Measurements from ENCODE around the gene BDKRB1.

BDKRB1 gene

DNA sequence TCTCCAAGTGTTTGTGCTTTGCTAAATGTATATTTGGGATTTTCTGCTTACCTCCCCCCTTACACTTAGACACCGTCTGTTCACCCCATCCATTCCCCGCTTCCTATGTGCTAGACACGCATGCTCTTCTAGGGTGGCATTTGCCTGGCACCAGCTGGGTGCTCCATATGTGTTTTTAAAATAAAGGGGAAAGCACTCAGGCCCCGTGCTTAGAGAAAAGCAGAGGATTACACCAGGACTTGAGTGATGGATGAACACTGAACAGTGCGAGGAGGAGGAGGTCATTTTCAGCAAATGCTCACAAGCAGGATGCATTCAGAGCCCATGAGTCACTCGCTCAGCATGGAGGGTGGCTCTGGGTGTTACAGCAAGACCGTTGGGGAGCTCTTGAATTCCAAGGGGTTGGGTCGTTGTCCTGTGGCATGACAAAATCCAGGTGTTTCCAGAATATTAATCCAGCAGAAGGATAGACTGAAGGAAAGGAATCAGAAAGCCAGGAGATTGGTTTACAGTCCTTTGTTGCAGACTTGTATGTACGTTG is 2.9 kb upstream of the BDKRB1 start:
- Histone ChIP-seq H4K20me1 (ENCODE audit: low read depth, low read length) (no peaks in the 10 kb centered on the region), H3K9me2 (replicated peaks; ENCODE audit: insufficient read depth, low read length) (no peaks in the 10 kb centered on the region), H3K36me3 (ENCODE audit: low read length) (no peaks in the 10 kb centered on the region), H2AFZ (ENCODE audit: low read depth, low read length, severe bottlenecking) (no peak overlapping the region), H3F3A (ENCODE audit: insufficient read depth) (no peaks in the 10 kb centered on the region), H3K27me3 (ENCODE audit: low read length) (no peaks in the 10 kb centered on the region; the same call in 1 of the 2 replicates), H3K27ac (ENCODE audit: low read depth, low read length) (no peak overlapping the region), H3K9ac (ENCODE audit: low read length) (no peak overlapping the region), H3K4me2 (ENCODE audit: low read depth, low read length, poor library complexity, severe bottlenecking) (no peak overlapping the region), H3K79me2 (ENCODE audit: insufficient read depth, low read length) (no peaks in the 10 kb centered on the region), H3K9me3 (ENCODE audit: insufficient read depth, low read length) (no peaks in the 10 kb centered on the region), H3K4me3 (ENCODE audit: insufficient read depth, low read length, poor library complexity, severe bottlenecking) (no peak overlapping the region)
- no peak for TF ChIP-seq EZH2phosphoT487 (conservative IDR thresholded peaks at IDR 0.05; ENCODE audit: low read length)
- TF ChIP-seq, protein P1, sequence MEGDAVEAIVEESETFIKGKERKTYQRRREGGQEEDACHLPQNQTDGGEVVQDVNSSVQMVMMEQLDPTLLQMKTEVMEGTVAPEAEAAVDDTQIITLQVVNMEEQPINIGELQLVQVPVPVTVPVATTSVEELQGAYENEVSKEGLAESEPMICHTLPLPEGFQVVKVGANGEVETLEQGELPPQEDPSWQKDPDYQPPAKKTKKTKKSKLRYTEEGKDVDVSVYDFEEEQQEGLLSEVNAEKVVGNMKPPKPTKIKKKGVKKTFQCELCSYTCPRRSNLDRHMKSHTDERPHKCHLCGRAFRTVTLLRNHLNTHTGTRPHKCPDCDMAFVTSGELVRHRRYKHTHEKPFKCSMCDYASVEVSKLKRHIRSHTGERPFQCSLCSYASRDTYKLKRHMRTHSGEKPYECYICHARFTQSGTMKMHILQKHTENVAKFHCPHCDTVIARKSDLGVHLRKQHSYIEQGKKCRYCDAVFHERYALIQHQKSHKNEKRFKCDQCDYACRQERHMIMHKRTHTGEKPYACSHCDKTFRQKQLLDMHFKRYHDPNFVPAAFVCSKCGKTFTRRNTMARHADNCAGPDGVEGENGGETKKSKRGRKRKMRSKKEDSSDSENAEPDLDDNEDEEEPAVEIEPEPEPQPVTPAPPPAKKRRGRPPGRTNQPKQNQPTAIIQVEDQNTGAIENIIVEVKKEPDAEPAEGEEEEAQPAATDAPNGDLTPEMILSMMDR (IDR thresholded peaks at IDR 0.05; ENCODE audit: insufficient read depth, low read length, poor library complexity, severe bottlenecking), result no peak

DNA sequence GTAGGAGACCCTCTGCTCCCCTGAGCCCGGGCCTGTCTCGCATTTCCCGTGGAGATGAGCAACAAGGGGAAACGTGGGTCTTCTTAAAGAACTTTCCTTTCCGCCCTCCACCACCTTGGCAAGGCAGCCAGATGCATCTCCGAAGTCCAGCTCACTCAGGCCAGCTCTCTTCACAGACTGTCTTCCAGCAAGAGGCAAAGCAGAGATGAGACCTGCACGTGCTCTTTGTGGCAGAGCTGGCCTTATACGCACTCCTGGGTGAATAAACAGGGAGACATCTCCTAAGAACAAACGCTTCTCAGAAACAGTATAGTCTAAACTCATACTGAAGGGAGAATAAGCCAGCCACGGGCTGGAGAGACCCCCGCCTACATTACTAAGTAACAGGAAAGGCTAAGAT is 1.3 kb upstream of the BDKRB1 start:
- Histone ChIP-seq H3K79me2 (ENCODE audit: insufficient read depth, low read length) (no peaks in the 10 kb centered on the region), H3K4me2 (ENCODE audit: low read depth, low read length, poor library complexity, severe bottlenecking) (no peak overlapping the region), H3K4me3 (ENCODE audit: insufficient read depth, low read length, poor library complexity, severe bottlenecking) (no peak overlapping the region), H3K36me3 (ENCODE audit: low read length) (no peaks in the 10 kb centered on the region), H3K9me3 (ENCODE audit: insufficient read depth, low read length) (no peaks in the 10 kb centered on the region), H4K20me1 (ENCODE audit: low read depth, low read length) (no peaks in the 10 kb centered on the region), H2AFZ (ENCODE audit: low read depth, low read length, severe bottlenecking) (no peak overlapping the region), H3K9me2 (replicated peaks; ENCODE audit: insufficient read depth, low read length) (no peaks in the 10 kb centered on the region), H3K27ac (ENCODE audit: low read depth, low read length) (no peak overlapping the region), H3K27me3 (ENCODE audit: low read length) (no peaks in the 10 kb centered on the region; the same call in 1 of the 2 replicates), H3F3A (ENCODE audit: insufficient read depth) (no peaks in the 10 kb centered on the region), H3K9ac (ENCODE audit: low read length) (no peak overlapping the region)
- TF ChIP-seq EZH2phosphoT487 (conservative IDR thresholded peaks at IDR 0.05; ENCODE audit: low read length), result no peak
- TF ChIP-seq, protein P1 (IDR thresholded peaks at IDR 0.05; ENCODE audit: insufficient read depth, low read length, poor library complexity, severe bottlenecking), result no peak

DNA sequence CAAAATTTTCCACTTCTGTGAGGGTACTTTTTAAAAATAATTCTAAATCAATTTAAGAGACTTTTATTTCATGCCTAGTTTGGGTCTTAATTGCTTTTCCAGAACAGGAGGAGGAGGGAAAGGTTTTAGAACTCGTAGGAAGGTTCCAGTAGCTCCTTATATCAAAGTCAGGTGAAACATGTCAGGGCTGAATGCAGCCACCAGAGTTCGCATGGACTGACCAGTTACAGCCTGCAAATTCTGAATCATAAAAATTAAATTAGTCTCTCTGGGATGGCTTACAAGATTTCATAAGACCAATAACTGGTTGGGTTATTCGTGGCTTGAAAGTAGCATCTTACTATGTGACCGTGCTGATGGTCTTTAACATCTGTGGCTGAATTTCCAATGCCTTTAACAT is 397 bp downstream of the BDKRB1 start:
- Histone ChIP-seq H3K36me3 (ENCODE audit: low read length) (no peaks in the 10 kb centered on the region), H4K20me1 (ENCODE audit: low read depth, low read length) (no peaks in the 10 kb centered on the region), H2AFZ (ENCODE audit: low read depth, low read length, severe bottlenecking) (no peak overlapping the region), H3K4me3 (ENCODE audit: insufficient read depth, low read length, poor library complexity, severe bottlenecking) (no peak overlapping the region), H3K27me3 (ENCODE audit: low read length) (no peaks in the 10 kb centered on the region), H3F3A (ENCODE audit: insufficient read depth) (no peaks in the 10 kb centered on the region), H3K9me2 (replicated peaks; ENCODE audit: insufficient read depth, low read length) (no peaks in the 10 kb centered on the region), H3K27ac (ENCODE audit: low read depth, low read length) (no peak overlapping the region), H3K9ac (ENCODE audit: low read length) (no peak overlapping the region), H3K79me2 (ENCODE audit: insufficient read depth, low read length) (no peaks in the 10 kb centered on the region), H3K4me2 (ENCODE audit: low read depth, low read length, poor library complexity, severe bottlenecking) (no peak overlapping the region), H3K9me3 (ENCODE audit: insufficient read depth, low read length) (no peaks in the 10 kb centered on the region)
- TF ChIP-seq, protein P1 (IDR thresholded peaks at IDR 0.05; ENCODE audit: insufficient read depth, low read length, poor library complexity, severe bottlenecking), result no peak
- no peak for TF ChIP-seq EZH2phosphoT487 (conservative IDR thresholded peaks at IDR 0.05; ENCODE audit: low read length)
